Measurements from ENCODE around the gene XRCC6.
"Not testable (repeated sequence)": the region's sequence is repeated elsewhere in the genome, so short reads cannot be mapped to it uniquely, and the experiment has no call there.

XRCC6 gene

GRCh38 chr22:41683052-41683451 is 62.0 kb downstream of the XRCC6 start:
- in situ Hi-C loops (cut with HindIII; ENCODE audit: low sequenced_read_pairs), result no loop called here

GRCh38 chr22:41683616-41684015 is 62.5 kb downstream of the XRCC6 start:
- in situ Hi-C loops (cut with HindIII; ENCODE audit: low sequenced_read_pairs), result no loop called here

GRCh38 chr22:41684194-41684593 is 63.1 kb downstream of the XRCC6 start:
- in situ Hi-C loops (cut with HindIII; ENCODE audit: low sequenced_read_pairs), result no loop called here

- in situ Hi-C loops (cut with HindIII; ENCODE audit: low sequenced_read_pairs), result not testable (repeated sequence)
Measured at GRCh38 chr22:41686890-41687289, 65.8 kb downstream of the XRCC6 start.

GRCh38 chr22:41687901-41688364 is 66.8 kb downstream of the XRCC6 start:
- in situ Hi-C loops (cut with HindIII; ENCODE audit: low sequenced_read_pairs), result no loop called here

GRCh38 chr22:41688365-41689211 is 67.5 kb downstream of the XRCC6 start, which contains the start of gene SNU13:
Gene SNU13 (minus strand): TSS chr22:41688867. CDS start chr22:41688796, 71 bp downstream.
- in situ Hi-C loops (cut with HindIII; ENCODE audit: low sequenced_read_pairs), result no loop called here

GRCh38 chr22:41690476-41690875 is 69.4 kb downstream of the XRCC6 start:
- in situ Hi-C loops (cut with HindIII; ENCODE audit: low sequenced_read_pairs), result no loop called here

GRCh38 chr22:41695211-41695610 is 74.1 kb downstream of the XRCC6 start:
- in situ Hi-C loops (cut with HindIII; ENCODE audit: low sequenced_read_pairs), result no loop called here

GRCh38 chr22:41696703-41697102 is 75.6 kb downstream of the XRCC6 start:
- in situ Hi-C loops (cut with HindIII; ENCODE audit: low sequenced_read_pairs), result no loop called here

- in situ Hi-C loops (cut with HindIII; ENCODE audit: low sequenced_read_pairs), result no loop called here
Measured at GRCh38 chr22:41697126-41697775, 76.2 kb downstream of the XRCC6 start.

GRCh38 chr22:41699264-41700107 is 78.4 kb downstream of the XRCC6 start, which contains the start of gene MEI1:
Gene MEI1 (plus strand): TSS chr22:41699503. CDS start chr22:41699539, 36 bp downstream.
- in situ Hi-C loops (cut with HindIII; ENCODE audit: low sequenced_read_pairs), result no loop called here

- in situ Hi-C loops (cut with HindIII; ENCODE audit: low sequenced_read_pairs), result no loop called here
Measured at GRCh38 chr22:41700108-41700364, 78.9 kb downstream of the XRCC6 start.

GRCh38 chr22:41702763-41703162 is 81.7 kb downstream of the XRCC6 start:
- in situ Hi-C loops (cut with HindIII; ENCODE audit: low sequenced_read_pairs), result no loop called here

GRCh38 chr22:41709341-41709740 is 88.2 kb downstream of the XRCC6 start:
- in situ Hi-C loops (cut with HindIII; ENCODE audit: low sequenced_read_pairs), result no loop called here

GRCh38 chr22:41713004-41713403 is 91.9 kb downstream of the XRCC6 start:
- in situ Hi-C loops (cut with HindIII; ENCODE audit: low sequenced_read_pairs), result no loop called here
